Epithelial cell of proximal tubule (primary cell): ENCODE data around the gene OR10K1. TPM values are rescaled to one million over a fixed set of nuclear protein-coding genes. Genes with fewer than 3 reads are reported as not detected.
"Not testable (repeated sequence)": the region's sequence is repeated elsewhere in the genome, so short reads cannot be mapped to it uniquely, and the experiment has no call there.

Experiments
- DNase-seq: peaks from one replicate; pipeline ENCODE4 v3.0.0-alpha.2; 2011; ENCODE audit warnings: low read depth
- H3K4me3 ChIP-seq: 2 replicates; pipeline ENCODE4 v1.5.1; 2011; ENCODE audit warnings: low read depth, mild to moderate bottlenecking, low read length
- total RNA-seq: library from RNA; depleted of rRNA; stranded (reverse); fragments of >200 nt; gene quantifications from 2 replicates; pipeline ENCODE4 v1.2.3, GENCODE V29; 2015
- TF ChIP-seq, protein P1 (sequence below): conservative IDR thresholded peaks from 2 replicates; pipeline ENCODE4 v1.5.1; 2012; ENCODE audit warnings: low read depth, mild to moderate bottlenecking, low read length

The OR10K1 gene
- total RNA-seq = not detected in 2 replicates

GRCh38 chr1:158461534-158461933 lies at the start of gene OR10K1:
Gene OR10K1, plus strand, starts transcription at chr1:158461834. Its CDS starts 3,728 bp downstream, at chr1:158465562.
- H3K4me3 ChIP-seq = no peak within 1 kb of the TSS
- TF ChIP-seq, protein P1, sequence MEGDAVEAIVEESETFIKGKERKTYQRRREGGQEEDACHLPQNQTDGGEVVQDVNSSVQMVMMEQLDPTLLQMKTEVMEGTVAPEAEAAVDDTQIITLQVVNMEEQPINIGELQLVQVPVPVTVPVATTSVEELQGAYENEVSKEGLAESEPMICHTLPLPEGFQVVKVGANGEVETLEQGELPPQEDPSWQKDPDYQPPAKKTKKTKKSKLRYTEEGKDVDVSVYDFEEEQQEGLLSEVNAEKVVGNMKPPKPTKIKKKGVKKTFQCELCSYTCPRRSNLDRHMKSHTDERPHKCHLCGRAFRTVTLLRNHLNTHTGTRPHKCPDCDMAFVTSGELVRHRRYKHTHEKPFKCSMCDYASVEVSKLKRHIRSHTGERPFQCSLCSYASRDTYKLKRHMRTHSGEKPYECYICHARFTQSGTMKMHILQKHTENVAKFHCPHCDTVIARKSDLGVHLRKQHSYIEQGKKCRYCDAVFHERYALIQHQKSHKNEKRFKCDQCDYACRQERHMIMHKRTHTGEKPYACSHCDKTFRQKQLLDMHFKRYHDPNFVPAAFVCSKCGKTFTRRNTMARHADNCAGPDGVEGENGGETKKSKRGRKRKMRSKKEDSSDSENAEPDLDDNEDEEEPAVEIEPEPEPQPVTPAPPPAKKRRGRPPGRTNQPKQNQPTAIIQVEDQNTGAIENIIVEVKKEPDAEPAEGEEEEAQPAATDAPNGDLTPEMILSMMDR = no peak
- DNase-seq = no peak

GRCh38 chr1:158414651-158415345 lies 46.8 kb upstream of the OR10K1 start:
- H3K4me3 ChIP-seq = no peak overlapping the region
- TF ChIP-seq, protein P1 = no peak
- no peak for DNase-seq

DNA sequence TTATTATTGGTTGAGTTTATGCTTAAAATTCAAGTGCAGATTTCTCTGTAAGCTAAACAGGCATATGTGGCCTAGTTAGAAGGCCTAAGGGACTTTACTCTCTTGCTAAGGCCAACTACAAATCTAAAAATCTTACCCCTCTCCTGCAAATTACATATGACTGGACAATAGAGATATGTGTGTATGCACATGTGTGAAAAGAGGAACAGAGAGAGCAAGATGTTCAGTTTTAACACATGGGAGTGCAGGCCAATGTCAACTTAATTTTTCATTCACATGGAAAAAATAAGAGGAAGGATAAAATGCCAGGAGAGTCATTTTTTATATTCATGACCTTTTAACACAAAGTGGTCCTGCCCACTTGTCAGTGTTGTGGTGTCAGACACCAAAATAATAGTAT lies 44.0 kb upstream of the OR10K1 start:
- TF ChIP-seq, protein P1 = no peak
- DNase-seq = no peak
- no peak overlapping the region for H3K4me3 ChIP-seq

DNA sequence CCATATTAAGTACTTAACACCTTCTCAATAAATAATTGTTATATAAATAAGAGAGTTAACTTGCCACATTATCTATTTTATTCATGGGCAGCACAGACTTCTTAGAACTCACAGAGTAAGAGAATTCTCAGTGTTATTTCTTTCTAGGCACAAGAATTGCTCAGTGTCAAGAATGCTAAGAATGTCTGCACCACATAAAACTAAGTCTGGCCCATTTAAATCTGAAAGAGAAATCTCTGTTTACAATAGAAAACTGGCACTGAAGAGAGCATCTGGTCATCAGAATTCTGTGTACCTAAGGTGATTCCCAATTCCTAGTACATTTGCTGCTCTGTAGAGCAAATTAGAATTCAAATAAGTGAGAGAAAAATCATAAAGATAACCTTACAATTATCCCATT lies 39.4 kb upstream of the OR10K1 start:
- no peak overlapping the region for H3K4me3 ChIP-seq
- no peak for DNase-seq
- TF ChIP-seq, protein P1 = no peak

GRCh38 chr1:158425027-158425426 lies 36.6 kb upstream of the OR10K1 start:
- H3K4me3 ChIP-seq = no peak overlapping the region
- DNase-seq = no peak
- TF ChIP-seq, protein P1 = no peak

DNA sequence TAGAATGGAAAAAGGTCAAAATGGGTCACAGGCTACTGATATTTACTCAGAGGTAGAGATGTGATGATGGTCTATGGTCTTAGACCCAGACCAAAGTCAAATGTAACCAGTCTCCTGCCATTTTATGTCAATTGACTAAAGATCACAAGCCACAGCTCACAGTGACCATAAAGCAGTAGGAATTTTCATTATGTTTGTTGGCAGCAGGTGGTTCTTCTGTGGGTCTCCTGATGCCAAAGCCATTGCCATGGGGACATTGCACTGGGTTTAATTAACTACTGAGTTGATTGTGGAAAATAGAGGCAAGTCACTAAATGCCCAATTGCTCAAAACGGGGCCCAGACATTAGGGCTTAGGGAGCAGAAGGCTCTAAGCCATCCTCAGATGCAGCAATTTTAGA lies 35.5 kb upstream of the OR10K1 start, which contains the start of gene OR10K2:
OR10K2 (minus strand) TSS at position 101 of the 400 bp plus-strand sequence. CDS start 5,371 bp downstream, outside the sequence.
- DNase-seq = no peak
- H3K4me3 ChIP-seq = no peak within 1 kb of the TSS
- TF ChIP-seq, protein P1 = no peak

DNA sequence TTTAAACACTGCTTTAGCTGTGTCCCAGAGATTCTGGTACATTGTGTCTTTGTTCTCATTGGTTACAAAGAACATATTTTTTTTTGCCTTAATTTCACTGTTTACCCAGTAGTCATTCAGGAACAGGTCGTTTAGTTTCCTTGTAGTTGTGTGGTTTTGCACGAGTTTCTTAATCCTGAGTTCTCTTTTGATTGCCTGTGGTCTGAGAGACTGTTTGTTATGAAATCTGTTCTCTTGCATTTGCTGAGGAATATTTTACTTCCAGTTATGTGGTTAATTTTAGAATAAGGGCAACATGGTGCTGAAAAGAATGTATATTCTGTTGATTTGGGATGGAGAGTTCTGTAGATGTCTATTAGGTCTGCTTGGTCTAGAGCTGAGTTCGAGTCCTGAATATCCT lies 31.5 kb upstream of the OR10K1 start:
- not testable (repeated sequence) for DNase-seq, H3K4me3 ChIP-seq
